Testis (tissue), 2 donors: ENCODE data around the gene CRHBP.

Experiments
- POLR2A ChIP-seq: fragments of 450-650 bp; IDR thresholded peaks from one replicate; pipeline ENCODE4 v1.6.1; 2017; ENCODE audit warnings: antibody characterized with exemption, mild to moderate bottlenecking, moderate library complexity
- TF ChIP-seq, protein P1 (sequence below), 3 experiments: fragments of 450-650 bp in 2 of 3; fragments of 200-600 bp in 1 of 3; sonication (generic) in 1 of 3; IDR thresholded peaks; one replicate each; pipeline ENCODE4 v1.5.1; 2016 to 2019; ENCODE audit warnings: antibody characterized with exemption in 3 of 3, mild to moderate bottlenecking in 2 of 3, moderate library complexity in 1 of 3

DNA sequence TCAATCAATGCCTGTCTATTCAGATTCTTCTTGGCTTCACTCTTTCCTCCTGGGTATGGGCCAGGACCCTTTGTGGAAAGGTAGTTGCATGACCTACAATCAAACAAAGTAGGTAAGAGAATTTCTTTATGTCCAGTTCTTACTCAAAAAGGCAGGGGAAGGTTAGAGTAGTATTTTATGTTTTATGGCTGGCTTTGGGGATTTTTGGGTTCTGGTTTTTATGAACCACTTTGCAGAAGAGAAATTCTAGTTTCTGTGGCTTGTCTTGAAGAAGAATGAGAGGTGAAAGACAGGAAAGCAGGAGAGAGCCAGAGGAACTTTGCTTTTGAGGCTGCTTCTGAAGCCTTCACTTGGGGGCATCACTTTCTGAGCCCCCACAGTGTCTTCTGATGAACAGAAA, 14.7 kb upstream of the CRHBP start:
- TF ChIP-seq, protein P1, sequence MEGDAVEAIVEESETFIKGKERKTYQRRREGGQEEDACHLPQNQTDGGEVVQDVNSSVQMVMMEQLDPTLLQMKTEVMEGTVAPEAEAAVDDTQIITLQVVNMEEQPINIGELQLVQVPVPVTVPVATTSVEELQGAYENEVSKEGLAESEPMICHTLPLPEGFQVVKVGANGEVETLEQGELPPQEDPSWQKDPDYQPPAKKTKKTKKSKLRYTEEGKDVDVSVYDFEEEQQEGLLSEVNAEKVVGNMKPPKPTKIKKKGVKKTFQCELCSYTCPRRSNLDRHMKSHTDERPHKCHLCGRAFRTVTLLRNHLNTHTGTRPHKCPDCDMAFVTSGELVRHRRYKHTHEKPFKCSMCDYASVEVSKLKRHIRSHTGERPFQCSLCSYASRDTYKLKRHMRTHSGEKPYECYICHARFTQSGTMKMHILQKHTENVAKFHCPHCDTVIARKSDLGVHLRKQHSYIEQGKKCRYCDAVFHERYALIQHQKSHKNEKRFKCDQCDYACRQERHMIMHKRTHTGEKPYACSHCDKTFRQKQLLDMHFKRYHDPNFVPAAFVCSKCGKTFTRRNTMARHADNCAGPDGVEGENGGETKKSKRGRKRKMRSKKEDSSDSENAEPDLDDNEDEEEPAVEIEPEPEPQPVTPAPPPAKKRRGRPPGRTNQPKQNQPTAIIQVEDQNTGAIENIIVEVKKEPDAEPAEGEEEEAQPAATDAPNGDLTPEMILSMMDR (IDR thresholded peaks at IDR 0.05) = no peak
- TF ChIP-seq POLR2A = no peak
